MM.1S (cell line): ENCODE results near the gene ATP13A2.

Source experiments
- EZH2 ChIP-seq: fragments of 300-600 bp; sonication (generic); optimal IDR thresholded peaks from 2 replicates; pipeline ENCODE3; 2017; ENCODE audit warnings: low read depth, mild to moderate bottlenecking, antibody characterized with exemption, low read length, mixed read lengths
- EZH2phosphoT487 ChIP-seq: fragments of 300-600 bp; sonication (generic); IDR thresholded peaks from 2 replicates; pipeline ENCODE4 v1.6.1; 2018; ENCODE audit warnings: antibody characterized with exemption, low read length
- TF ChIP-seq, protein P1 (sequence below): fragments of 300-600 bp; sonication (generic); IDR thresholded peaks from 2 replicates; pipeline ENCODE4 v1.5.1; 2016; ENCODE audit warnings: antibody characterized with exemption, low read length, mixed read lengths

DNA sequence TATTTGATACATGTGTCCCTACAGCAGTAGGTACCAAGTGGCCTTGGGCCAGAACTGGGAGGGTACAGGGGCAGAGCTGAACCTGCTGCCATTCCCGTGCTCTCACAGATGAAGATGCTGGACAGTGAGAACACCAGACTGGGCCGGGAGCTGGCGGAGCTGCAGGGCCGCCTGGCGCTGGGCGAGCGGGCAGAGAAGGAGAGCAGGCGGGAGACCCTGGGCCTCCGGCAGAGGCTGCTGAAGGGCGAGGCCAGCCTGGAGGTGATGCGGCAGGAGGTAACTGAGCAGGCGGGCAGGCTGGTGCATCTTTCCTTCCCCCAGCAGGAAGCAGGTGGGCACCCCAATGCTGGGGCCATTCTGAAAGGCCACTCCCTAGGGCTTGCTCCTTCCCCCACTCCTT is 53.3 kb downstream of the ATP13A2 start:
- TF ChIP-seq EZH2phosphoT487 (no peak), EZH2 (no peak)
- TF ChIP-seq, protein P1, sequence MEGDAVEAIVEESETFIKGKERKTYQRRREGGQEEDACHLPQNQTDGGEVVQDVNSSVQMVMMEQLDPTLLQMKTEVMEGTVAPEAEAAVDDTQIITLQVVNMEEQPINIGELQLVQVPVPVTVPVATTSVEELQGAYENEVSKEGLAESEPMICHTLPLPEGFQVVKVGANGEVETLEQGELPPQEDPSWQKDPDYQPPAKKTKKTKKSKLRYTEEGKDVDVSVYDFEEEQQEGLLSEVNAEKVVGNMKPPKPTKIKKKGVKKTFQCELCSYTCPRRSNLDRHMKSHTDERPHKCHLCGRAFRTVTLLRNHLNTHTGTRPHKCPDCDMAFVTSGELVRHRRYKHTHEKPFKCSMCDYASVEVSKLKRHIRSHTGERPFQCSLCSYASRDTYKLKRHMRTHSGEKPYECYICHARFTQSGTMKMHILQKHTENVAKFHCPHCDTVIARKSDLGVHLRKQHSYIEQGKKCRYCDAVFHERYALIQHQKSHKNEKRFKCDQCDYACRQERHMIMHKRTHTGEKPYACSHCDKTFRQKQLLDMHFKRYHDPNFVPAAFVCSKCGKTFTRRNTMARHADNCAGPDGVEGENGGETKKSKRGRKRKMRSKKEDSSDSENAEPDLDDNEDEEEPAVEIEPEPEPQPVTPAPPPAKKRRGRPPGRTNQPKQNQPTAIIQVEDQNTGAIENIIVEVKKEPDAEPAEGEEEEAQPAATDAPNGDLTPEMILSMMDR, result no peak
